RPMI7951 (cell line): ENCODE data around the gene CHRNE. TPM values are rescaled to one million over a fixed set of nuclear protein-coding genes. Genes with fewer than 3 reads are reported as not detected.

Experiments
- DNase-seq: peaks from one replicate; pipeline ENCODE4 v3.0.0-alpha.2; 2012; ENCODE audit warnings: low read depth
- total RNA-seq: library from RNA; depleted of rRNA; stranded (reverse); fragments of >200 nt; shearing (Covaris generic); gene quantifications from 2 replicates; pipeline ENCODE4 v1.2.3, GENCODE V29; 2014; rRNA removed

CHRNE gene
- not detected in 2 replicates for total RNA-seq

GRCh38 chr17:4903051-4903818, at the start of gene CHRNE:
CHRNE (minus strand) TSS chr17:4903098; CDS start chr17:4903063, 35 bp downstream.
- DNase-seq = peak; percentile 58

- no peak for DNase-seq
These were observed 48.6 kb upstream of the CHRNE start for GRCh38 chr17:4951486-4951885.

DNA sequence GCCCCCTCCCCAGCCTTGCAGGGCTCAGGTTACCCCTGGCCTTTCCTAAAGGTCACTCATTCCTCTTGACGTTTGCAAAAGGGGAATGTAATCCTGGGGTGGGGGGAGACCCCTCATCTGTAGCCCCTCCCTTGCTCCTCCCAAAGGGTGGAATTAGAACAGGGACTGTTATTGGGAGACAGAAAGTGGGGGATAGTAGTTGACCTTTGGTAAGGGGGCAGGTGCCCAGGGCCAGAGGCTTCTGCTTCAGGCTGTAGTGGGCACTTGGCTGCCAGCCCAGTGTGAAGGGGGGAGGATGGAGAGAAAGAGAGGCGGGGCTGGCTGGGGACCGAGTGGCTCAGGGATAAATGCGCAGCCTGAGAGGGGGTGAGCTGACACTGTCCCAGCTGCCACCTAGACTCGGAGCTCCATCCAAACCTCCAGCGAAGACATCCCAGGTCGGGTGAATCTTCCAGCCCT, 47.9 kb upstream of the CHRNE start, which contains the start of gene ENO3:
ENO3 (plus strand) TSS at position 374 of the 459 bp plus-strand sequence. CDS start 711 bp downstream, outside the sequence.
- no peak for DNase-seq

DNA sequence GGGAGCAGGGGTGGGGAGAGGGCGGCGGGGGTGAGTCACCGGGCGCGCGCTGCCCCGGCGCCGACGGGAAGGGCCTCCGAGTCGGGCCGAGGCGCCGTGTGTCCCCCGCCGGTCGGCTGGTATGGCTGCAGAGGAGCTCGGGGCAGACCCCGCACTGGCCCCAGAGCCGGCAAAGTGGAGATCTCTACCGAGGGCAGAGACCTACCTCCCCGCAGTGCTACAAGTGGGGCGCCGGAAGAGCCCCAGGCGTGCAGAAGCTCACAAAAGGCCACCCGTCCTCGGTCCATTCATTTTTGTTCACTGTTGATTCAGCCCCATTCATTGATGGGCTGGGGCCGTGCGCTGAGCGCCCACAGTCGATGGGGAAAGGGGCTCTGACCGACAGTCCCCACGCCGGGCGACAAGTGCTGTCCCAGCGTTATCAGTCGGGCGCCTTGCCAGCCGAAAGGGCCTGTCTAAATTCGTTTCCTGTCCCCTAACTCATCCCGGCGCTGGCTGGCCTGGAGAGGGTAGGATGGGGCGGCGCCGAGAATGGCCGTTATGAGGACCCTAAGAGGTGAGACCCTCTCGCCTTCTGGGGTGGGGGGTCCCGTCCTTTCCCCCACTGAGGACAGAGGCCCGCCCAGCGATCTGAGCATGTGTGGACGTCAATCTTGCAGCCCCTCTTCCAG, 47.3 kb upstream of the CHRNE start:
- no peak for DNase-seq

DNA sequence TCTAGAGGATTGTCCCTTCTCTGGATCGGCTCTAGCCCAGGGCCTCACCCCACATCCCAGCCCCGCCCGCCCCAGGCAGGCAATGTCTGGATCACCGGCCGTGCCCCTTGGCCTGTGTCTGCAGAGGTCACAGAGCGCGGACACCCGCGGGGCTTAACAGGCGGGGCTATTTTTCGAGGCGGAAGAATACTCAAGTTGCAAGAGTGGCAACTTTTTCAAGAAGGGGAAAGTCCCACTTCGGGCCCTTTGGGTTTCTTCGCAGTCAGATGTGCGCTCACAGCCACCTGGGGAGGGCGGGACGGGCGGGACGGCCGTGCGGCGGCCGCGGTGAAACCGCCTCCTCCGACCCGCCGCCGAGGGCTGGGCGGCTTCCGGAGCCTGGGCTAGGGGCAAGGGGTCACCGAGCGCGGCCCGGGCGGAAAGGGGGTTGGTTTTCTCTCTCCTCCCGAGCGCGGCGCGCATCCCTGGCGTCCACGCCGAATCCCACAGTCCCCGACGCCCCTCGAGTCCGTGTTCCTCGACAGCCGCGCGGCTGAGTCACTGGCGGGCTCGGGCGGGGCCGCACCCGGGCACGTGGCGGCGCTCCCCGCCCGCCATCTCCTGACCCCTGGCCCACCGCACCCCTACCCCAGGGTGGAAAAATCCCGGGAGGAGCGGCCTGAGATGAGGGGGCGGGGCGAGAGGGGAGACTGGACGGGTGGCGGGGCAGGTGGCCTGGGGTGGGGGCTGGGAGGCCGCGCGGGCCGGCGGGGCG, 46.6 kb upstream of the CHRNE start:
- peak; percentile 79 for DNase-seq

DNA sequence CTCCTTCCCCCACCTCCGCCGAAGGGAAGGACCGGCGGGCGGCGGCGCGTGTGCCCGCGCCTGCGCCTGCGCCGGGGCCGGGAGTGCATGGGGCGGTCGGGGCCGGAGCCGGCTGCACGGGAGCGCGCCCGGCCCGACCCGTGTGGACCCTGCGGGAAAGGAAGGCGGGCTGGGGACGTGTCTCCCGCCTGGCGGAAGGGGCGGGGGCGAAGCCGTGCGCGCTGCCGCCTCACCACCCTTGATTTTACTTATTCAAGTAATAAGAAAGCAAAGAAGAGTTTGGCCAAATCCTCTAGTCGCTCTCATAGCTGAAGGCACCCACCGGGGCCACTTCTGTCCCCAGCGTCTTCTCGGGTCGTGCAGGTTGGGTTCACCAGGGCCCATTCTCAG, 46.0 kb upstream of the CHRNE start:
- DNase-seq = peak; percentile 89

GRCh38 chr17:4948166-4948930, 45.5 kb upstream of the CHRNE start, which contains the start of gene PFN1:
PFN1 (minus strand) TSS chr17:4948530; CDS start chr17:4948394, 136 bp downstream.
- DNase-seq = peak; percentile 88

DNA sequence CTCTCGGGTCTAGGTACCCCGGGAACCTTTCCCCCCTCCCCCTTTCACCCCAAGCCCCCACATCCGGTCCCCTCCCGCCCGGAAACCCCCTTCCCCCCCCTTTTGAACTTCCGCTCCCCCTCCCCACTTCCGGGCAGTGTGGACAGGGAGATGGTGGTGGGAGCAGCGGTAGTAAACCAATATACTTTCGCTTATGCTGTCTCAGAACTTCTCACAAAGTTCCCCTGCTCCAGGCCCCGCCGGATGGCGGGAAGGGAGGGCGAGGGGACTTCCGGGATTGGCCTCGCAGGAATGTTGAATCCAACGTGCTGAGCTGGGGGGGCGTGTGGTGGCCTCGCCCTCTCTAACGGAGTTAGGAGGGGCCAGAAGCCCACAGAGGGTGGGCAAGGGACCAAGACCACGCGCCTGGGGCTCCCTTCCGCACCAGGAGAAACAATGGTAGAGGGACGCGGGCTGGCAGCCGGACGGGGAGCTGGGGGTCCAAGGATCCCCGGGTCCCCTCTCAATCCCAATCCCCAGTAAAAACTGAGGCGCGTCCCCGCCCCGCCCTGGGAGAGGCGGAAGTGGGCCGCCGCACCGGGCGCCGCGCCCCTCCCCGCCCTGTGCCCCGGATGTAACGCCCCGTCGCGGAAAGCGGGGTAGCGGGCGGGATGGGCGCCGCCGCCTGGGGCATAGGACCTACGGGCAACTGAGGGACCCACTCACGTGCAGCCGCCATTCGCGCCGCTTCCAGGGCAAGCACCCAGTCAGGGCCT, 44.7 kb upstream of the CHRNE start:
- peak; percentile 60 for DNase-seq

GRCh38 chr17:4947010-4947410, 44.1 kb upstream of the CHRNE start:
- DNase-seq = no peak

DNA sequence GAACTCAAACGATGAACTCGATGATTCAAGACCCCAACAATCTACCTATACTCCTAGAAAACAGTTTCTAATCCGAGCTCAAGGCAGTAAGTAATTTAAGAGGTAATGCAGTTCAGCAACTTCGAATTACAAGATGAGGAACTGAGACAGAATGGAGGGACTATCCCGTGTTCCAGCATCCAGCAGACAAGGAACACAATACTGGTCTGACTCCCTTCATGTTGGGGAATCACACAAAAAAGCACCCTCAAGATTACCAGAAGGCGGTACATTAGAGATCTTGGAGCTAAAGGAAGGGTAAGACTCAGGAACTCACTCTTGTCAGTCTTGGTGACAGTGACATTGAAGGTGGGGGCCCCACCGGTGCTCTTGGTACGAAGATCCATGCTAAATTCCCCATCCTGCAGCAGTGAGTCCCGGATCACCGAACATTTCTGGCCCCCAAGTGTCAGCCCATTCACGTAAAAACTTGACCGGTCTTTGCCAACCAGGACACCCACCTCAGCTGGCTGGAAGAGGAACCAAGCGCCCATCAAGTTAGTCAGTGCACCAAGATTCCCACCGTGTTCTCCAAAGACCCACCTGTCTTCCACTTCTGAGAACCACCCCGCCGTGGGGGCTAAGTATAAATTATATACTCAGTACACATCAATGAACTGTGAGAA, 43.5 kb upstream of the CHRNE start:
- DNase-seq = no peak

DNA sequence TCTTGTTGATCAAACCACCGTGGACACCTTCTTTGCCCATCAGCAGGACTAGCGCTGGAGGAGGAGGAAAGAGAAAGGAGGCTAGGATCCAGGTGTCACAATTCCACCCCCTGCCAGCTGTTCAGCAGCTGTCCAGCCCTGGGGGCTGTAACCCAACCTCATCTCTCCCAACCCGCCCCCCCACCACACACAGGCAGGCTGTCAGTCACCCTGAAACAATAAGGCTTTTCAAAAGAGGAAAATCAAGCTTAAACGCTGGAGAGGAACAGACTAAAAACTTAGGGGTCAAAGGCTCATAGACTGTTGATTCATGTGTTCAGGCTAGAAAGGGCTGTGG, 43.0 kb upstream of the CHRNE start:
- peak; percentile 61 for DNase-seq

- DNase-seq = peak; percentile 93
These were observed 42.5 kb upstream of the CHRNE start for GRCh38 chr17:4945176-4945943.

DNA sequence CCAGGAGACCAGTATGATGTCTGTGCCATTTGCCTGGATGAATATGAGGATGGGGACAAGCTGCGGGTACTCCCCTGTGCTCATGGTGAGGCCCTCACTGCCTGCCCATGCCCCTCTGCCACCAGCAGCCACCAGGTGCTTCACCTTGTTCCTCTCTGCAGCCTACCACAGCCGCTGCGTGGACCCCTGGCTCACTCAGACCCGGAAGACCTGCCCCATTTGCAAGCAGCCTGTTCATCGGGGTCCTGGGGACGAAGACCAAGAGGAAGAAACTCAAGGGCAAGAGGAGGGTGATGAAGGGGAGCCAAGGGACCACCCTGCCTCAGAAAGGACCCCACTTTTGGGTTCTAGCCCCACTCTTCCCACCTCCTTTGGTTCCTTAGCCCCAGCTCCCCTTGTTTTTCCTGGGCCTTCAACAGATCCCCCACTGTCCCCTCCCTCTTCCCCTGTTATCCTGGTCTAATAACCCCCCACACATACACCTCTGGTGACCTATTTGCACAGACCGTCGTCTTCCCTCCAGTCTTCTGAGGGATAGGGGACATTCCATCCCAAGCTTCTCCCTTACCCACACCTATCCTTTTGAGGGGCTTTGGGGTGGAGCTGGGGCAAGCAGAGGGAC, 41.8 kb upstream of the CHRNE start:
- no peak for DNase-seq

- no peak for DNase-seq
These were observed 41.3 kb upstream of the CHRNE start for GRCh38 chr17:4944163-4944553.

- DNase-seq = no peak
These were observed 40.0 kb upstream of the CHRNE start for GRCh38 chr17:4942760-4943508.

- no peak for DNase-seq
These were observed 38.4 kb upstream of the CHRNE start for GRCh38 chr17:4941319-4941610.

GRCh38 chr17:4940555-4941318, 37.8 kb upstream of the CHRNE start:
- no peak for DNase-seq
